ENCODE data around the gene TRERF1.

GRCh38 chr6:42411406-42411805 lies 40.3 kb downstream of the TRERF1 start:
- TF ChIP-seq, protein P1, sequence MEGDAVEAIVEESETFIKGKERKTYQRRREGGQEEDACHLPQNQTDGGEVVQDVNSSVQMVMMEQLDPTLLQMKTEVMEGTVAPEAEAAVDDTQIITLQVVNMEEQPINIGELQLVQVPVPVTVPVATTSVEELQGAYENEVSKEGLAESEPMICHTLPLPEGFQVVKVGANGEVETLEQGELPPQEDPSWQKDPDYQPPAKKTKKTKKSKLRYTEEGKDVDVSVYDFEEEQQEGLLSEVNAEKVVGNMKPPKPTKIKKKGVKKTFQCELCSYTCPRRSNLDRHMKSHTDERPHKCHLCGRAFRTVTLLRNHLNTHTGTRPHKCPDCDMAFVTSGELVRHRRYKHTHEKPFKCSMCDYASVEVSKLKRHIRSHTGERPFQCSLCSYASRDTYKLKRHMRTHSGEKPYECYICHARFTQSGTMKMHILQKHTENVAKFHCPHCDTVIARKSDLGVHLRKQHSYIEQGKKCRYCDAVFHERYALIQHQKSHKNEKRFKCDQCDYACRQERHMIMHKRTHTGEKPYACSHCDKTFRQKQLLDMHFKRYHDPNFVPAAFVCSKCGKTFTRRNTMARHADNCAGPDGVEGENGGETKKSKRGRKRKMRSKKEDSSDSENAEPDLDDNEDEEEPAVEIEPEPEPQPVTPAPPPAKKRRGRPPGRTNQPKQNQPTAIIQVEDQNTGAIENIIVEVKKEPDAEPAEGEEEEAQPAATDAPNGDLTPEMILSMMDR (IDR thresholded peaks at IDR 0.05; ENCODE audit: poor library complexity): no peak
- no peak for TF ChIP-seq EZH2 (IDR thresholded peaks at IDR 0.05; ENCODE audit: borderline replicate concordance)
- no peak for TF ChIP-seq EZH2phosphoT487 (IDR thresholded peaks at IDR 0.05; ENCODE audit: low read depth, severe bottlenecking, unreplicated experiment)
